GM06990 (cell line): ENCODE data around the gene C1orf232.

ENCODE experiments used
- DNase-seq: peaks from one replicate; pipeline ENCODE4 v3.0.0-alpha.2; 2011; ENCODE audit not compliant: insufficient read length; ENCODE audit errors: extremely low read depth
- H3K27me3 ChIP-seq: replicated peaks from 2 replicates; pipeline ENCODE4 v1.6.0; 2011; ENCODE audit warnings: low read length; ENCODE audit not compliant: control insufficient read depth, insufficient read depth
- H3K36me3 ChIP-seq: 2 replicates; pipeline ENCODE4 v1.5.1; 2011; ENCODE audit warnings: low read length; ENCODE audit not compliant: control insufficient read depth, insufficient read depth
- H3K4me3 ChIP-seq: replicated peaks from 2 replicates; pipeline ENCODE4 v1.5.1; 2011; ENCODE audit warnings: low read depth, mild to moderate bottlenecking, control low read depth, low read length
- CTCF ChIP-seq: IDR thresholded peaks from 2 replicates; pipeline ENCODE4 v1.5.1; 2011; ENCODE audit warnings: low read length, control low read depth, mild to moderate bottlenecking, inconsistent platforms; ENCODE audit not compliant: insufficient read depth, poor library complexity, severe bottlenecking

The C1orf232 gene

GRCh38 chr1:26168410-26169197 lies at the start of gene C1orf232:
TSS of gene C1orf232 (minus strand) at chr1:26168963. CDS start at chr1:26168499, 464 bp downstream.
- H3K36me3 ChIP-seq: no peaks in the 10 kb centered on the region
- no peak for DNase-seq
- H3K27me3 ChIP-seq: no peaks in the 10 kb centered on the region; the same call in 1 of the 2 replicates
- H3K4me3 ChIP-seq: peak within 1 kb of the TSS; percentile 88
- no peak for TF ChIP-seq CTCF

- TF ChIP-seq CTCF: no peak
- DNase-seq: no peak
- Histone ChIP-seq H3K27me3 (no peaks in the 10 kb centered on the region; the same call in 1 of the 2 replicates), H3K4me3 (no peak overlapping the region), H3K36me3 (no peaks in the 10 kb centered on the region)
These were observed 46.5 kb upstream of the C1orf232 start for GRCh38 chr1:26215246-26215645.

- no peak for TF ChIP-seq CTCF
- no peaks in the 10 kb centered on the region for H3K36me3 ChIP-seq
- H3K27me3 ChIP-seq: no peaks in the 10 kb centered on the region; the same call in 1 of the 2 replicates
- no peak overlapping the region for H3K4me3 ChIP-seq
- DNase-seq: no peak
These were observed 44.7 kb upstream of the C1orf232 start for GRCh38 chr1:26213335-26213905.

- Histone ChIP-seq H3K4me3 (no peak overlapping the region), H3K27me3 (no peaks in the 10 kb centered on the region; the same call in 1 of the 2 replicates), H3K36me3 (no peaks in the 10 kb centered on the region)
- no peak for DNase-seq
- TF ChIP-seq CTCF: no peak
These were observed 44.0 kb upstream of the C1orf232 start for GRCh38 chr1:26212726-26213125.

GRCh38 chr1:26210147-26210870 lies 41.5 kb upstream of the C1orf232 start:
- Histone ChIP-seq H3K4me3 (no peak overlapping the region), H3K36me3 (no peaks in the 10 kb centered on the region), H3K27me3 (no peaks in the 10 kb centered on the region; the same call in 1 of the 2 replicates)
- no peak for TF ChIP-seq CTCF
- DNase-seq: no peak
